GM21825 (cell line): Measurements from ENCODE around the gene HSP90AB1.
A peak's percentile ranks its signal among the peaks of the same experiment; 100 is the strongest.

Experiments
- ATAC-seq: cut with Tn5 transposase; IDR thresholded peaks from one replicate; pipeline ENCODE4 v1.9.1; 2021; ENCODE audit warnings: mild to moderate bottlenecking, moderate library complexity; ENCODE audit not compliant: unreplicated experiment

Gene HSP90AB1

DNA sequence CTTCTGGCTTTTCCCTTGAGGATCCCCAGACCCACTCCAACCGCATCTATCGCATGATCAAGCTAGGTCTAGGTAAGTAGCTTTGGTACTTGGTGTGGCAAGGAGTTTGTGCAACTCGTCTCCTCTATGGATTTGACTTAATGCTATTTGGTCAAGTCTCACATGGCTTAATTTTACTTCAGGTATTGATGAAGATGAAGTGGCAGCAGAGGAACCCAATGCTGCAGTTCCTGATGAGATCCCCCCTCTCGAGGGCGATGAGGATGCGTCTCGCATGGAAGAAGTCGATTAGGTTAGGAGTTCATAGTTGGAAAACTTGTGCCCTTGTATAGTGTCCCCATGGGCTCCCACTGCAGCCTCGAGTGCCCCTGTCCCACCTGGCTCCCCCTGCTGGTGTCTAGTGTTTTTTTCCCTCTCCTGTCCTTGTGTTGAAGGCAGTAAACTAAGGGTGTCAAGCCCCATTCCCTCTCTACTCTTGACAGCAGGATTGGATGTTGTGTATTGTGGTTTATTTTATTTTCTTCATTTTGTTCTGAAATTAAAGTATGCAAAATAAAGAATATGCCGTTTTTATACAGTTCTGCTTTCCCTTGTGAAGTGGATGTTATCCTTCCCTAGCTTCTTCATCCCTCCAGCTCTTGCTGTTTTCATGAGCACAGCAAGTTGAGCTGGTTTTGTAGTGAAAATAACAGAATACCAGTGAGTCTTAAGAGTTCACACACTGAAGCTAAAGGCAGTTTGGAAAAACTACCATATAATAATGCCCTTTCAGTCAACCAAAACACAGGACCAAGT lies 6.6 kb downstream of the HSP90AB1 start:
- no peak for ATAC-seq

DNA sequence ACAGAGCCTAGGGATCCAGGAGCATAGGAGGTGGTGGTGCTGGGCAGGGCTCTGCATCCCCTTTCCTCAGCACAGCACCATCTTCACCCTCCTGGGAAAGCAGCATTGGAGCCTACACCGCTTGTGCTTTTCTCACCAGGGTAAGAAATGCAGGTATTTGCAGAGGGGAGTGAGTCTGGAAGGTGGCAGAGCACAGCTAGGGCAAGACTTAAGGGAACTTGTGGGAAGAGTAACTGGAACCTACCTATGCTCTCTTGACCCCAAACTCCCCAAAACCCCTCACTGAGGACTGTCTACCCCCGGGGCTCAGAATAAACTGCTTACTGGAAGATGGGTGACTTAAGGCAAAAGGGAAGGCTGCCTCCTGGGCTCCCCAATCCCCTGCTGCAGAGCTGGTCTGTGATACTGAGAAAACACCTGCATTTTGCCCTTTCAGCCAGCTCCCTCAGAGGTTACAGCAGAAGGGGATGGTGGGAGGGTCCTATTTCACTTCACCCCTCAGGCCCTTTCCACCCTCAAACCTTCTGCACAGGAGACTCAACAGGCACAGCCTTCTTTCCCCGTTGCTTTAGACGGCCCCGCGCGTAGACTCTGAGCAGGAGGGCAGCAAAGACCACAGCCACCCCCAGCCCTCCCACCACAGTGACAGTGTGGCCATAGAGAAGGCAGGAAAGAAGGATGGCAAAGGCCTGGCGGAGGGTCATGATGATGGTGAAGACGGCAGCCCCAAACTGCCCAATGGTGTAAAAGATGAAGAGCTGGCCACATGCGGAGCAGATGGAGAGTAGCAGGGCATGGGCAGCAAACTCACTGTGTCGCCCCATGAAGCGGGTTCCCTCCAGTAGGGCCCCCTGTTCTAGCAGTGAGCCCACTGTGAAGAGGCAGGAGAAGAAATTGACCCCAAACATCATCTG lies 7.5 kb downstream of the HSP90AB1 start:
- no peak for ATAC-seq

GRCh38 chr6:44255105-44255808 lies 8.4 kb downstream of the HSP90AB1 start:
- ATAC-seq, result no peak

- ATAC-seq, result no peak
Observed at GRCh38 chr6:44255871-44256774, 9.2 kb downstream of the HSP90AB1 start.

DNA sequence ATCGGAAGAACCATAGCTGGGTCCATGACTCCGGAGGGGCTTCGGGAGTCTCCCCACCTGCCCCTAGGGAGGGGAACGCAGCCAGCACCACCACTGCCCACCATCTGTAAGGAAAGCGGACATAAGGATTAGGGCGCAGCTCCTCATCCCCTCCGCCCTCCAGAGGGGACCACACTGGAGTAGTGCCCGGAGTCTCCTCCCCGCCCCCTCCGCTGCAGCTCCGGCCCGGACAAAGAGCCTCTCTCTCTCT lies 9.8 kb downstream of the HSP90AB1 start:
- ATAC-seq, result no peak

GRCh38 chr6:44257025-44257752 lies 10.3 kb downstream of the HSP90AB1 start, which contains the start of gene SLC35B2:
Gene SLC35B2, minus strand, starts transcription at chr6:44257528. Its CDS starts 118 bp downstream, at chr6:44257410.
- peak; percentile 43 for ATAC-seq

GRCh38 chr6:44257753-44258324 lies 10.9 kb downstream of the HSP90AB1 start:
- ATAC-seq, result no peak

- no peak for ATAC-seq
Observed at GRCh38 chr6:44258325-44258863, 11.5 kb downstream of the HSP90AB1 start.

DNA sequence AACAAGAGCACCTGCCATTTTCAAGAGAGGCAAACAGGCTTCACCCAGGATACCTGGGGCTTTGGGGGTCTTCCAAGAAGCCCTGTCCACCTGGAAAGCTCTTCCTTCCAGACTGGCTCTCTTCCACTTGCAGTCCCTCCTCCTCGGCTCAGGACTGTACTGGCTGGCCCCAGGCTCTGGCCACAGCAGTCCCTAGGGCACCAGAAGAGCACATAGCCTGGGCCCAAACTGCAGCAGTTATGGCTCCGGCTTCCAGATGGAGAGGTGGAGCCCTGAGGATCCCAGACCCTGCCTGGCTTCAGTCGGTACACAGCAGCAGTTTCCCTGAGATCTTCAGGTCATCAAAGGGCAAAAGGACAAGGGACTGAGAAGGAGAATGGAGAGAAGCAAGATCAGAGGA lies 12.0 kb downstream of the HSP90AB1 start:
- no peak for ATAC-seq

GRCh38 chr6:44260011-44260410 lies 13.1 kb downstream of the HSP90AB1 start:
- no peak for ATAC-seq

GRCh38 chr6:44260451-44261297 lies 13.8 kb downstream of the HSP90AB1 start:
- ATAC-seq, result no peak

DNA sequence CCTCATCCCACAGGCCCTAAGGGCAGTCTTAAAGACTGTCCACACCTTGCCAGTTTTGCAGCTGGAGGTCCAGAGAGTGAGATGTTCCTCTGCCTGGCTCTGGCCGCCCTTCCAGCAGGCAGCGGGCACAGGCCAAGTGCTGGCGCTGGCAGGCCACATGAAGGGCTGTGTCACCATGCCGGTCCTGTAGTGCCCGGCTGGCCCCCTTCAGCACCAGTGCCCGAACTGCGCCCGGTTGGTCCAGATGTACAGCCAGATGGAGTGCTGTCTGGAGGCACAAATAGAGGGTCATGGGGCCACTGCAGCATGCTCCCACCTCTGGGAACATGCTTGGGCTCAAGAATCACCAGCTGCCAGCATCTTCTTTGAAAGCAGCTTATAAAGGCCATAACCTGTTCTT lies 14.7 kb downstream of the HSP90AB1 start:
- ATAC-seq, result no peak

- ATAC-seq, result no peak
Observed at GRCh38 chr6:44262467-44263353, 15.8 kb downstream of the HSP90AB1 start.

- ATAC-seq, result peak; percentile 7
Observed at GRCh38 chr6:44263354-44264100, 16.6 kb downstream of the HSP90AB1 start.

GRCh38 chr6:44264154-44265006 lies 17.5 kb downstream of the HSP90AB1 start:
- ATAC-seq, result no peak
